Hepatocyte (in vitro differentiated cells): ENCODE measurements around the gene UBR3. TPM values are rescaled to one million over a fixed set of nuclear protein-coding genes. Genes with fewer than 3 reads are reported as not detected.

Experiments used
- DNase-seq: peaks from one replicate; pipeline ENCODE4 v3.0.0-alpha.2; 2016; ENCODE audit warnings: low spot score
- H2AFZ ChIP-seq: fragments of 200-600 bp; sonication (generic); 2 replicates; pipeline ENCODE4 v1.6.0; 2016; ENCODE audit warnings: antibody characterized with exemption, mild to moderate bottlenecking
- H3K27ac ChIP-seq: fragments of 200-600 bp; sonication (generic); 2 replicates; pipeline ENCODE4 v1.5.1; 2016; ENCODE audit warnings: mild to moderate bottlenecking
- H3K27me3 ChIP-seq: fragments of 200-600 bp; sonication (generic); 2 replicates; pipeline ENCODE4 v1.6.1; 2016
- H3K36me3 ChIP-seq: fragments of 200-600 bp; sonication (generic); replicated peaks from 2 replicates; pipeline ENCODE4 v1.5.1; 2016; ENCODE audit warnings: low read depth; ENCODE audit not compliant: insufficient read depth
- H3K4me1 ChIP-seq: fragments of 200-600 bp; sonication (generic); 2 replicates; pipeline ENCODE4 v1.5.1; 2016; ENCODE audit warnings: mild to moderate bottlenecking, moderate library complexity; ENCODE audit not compliant: insufficient read depth
- H3K4me2 ChIP-seq: fragments of 200-600 bp; sonication (generic); 2 replicates; pipeline ENCODE4 v1.6.0; 2016
- H3K4me3 ChIP-seq: fragments of 200-600 bp; sonication (generic); 2 replicates; pipeline ENCODE4 v1.5.1; 2016; ENCODE audit warnings: mild to moderate bottlenecking
- H3K79me2 ChIP-seq: fragments of 200-600 bp; sonication (generic); 2 replicates; pipeline ENCODE4 v1.6.0; 2017; ENCODE audit warnings: mild to moderate bottlenecking
- H3K9me2 ChIP-seq: fragments of 200-600 bp; sonication (generic); replicated peaks from 2 replicates; pipeline ENCODE4 v1.6.0; 2017; ENCODE audit warnings: mild to moderate bottlenecking; ENCODE audit not compliant: insufficient read depth
- H3K9me3 ChIP-seq: fragments of 200-600 bp; sonication (generic); 2 replicates; pipeline ENCODE4 v1.5.1; 2016; ENCODE audit warnings: low read depth, mild to moderate bottlenecking
- H4K20me1 ChIP-seq: fragments of 200-600 bp; sonication (generic); 2 replicates; pipeline ENCODE4 v1.6.0; 2016; ENCODE audit warnings: mild to moderate bottlenecking; ENCODE audit not compliant: insufficient read depth, poor library complexity, severe bottlenecking
- EZH2 ChIP-seq: fragments of 200-600 bp; sonication (generic); IDR thresholded peaks from 2 replicates; pipeline ENCODE4 v1.6.1; 2016; ENCODE audit warnings: antibody characterized with exemption, mild to moderate bottlenecking, borderline replicate concordance
- EZH2phosphoT487 ChIP-seq: fragments of 200-600 bp; sonication (generic); IDR thresholded peaks from one replicate; pipeline ENCODE4 v1.6.1; 2018; ENCODE audit warnings: antibody characterized with exemption, mild to moderate bottlenecking, low read depth, moderate library complexity; ENCODE audit not compliant: unreplicated experiment, severe bottlenecking
- whole genome bisulfite sequencing: methylation state at CpG from one replicate; pipeline ENCODE4 v1.1.6; 2016; ENCODE audit warnings: low lambda C conversion rate; ENCODE audit errors: missing lambda C conversion rate; 5-methylcytosine and 5-hydroxymethylcytosine counted together
- polyA plus RNA-seq: library from polyadenylated mRNA; unstranded; fragments of >200 nt; fragmentation: Nextera tagmentation; extraction: Ambion mirVana; gene quantifications from 2 replicates; pipeline ENCODE4 v1.2.1, GENCODE V29; 2016
- total RNA-seq: library from RNA; depleted of rRNA; stranded (reverse); fragments of >200 nt; gene quantifications from 2 replicates; pipeline ENCODE4 v1.2.3, GENCODE V29; 2014
- TF ChIP-seq, protein P1 (sequence below): fragments of 200-600 bp; sonication (generic); IDR thresholded peaks from 2 replicates; pipeline ENCODE4 v1.5.1; 2016; ENCODE audit warnings: antibody characterized with exemption, mild to moderate bottlenecking; ENCODE audit not compliant: poor library complexity

Gene UBR3
- total and polyA plus RNA-seq, 2 experiments from 2014 or later: 10.1 to 40.4 TPM

DNA sequence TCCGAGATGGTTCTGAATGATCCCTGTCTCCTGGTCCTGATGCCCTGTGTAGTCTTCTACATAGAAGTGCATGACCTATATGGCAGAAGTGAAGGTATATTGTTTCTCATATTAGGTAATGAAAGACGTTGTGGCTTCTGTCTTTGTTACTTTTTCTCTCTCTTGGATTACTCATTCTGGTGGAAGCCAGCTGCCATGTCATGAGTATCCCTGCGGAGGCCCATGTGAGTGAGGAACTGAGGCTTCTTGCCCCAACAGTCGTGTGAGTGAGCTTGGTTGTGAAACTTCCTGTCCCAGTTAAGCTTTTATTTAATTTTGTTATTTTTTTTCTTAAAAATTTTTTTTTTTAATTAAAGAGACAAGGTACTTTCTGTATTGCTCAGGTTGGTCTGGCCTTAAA, 134.7 kb downstream of the UBR3 start:
- no peak for TF ChIP-seq EZH2
- no peak for TF ChIP-seq EZH2phosphoT487
- TF ChIP-seq, protein P1, sequence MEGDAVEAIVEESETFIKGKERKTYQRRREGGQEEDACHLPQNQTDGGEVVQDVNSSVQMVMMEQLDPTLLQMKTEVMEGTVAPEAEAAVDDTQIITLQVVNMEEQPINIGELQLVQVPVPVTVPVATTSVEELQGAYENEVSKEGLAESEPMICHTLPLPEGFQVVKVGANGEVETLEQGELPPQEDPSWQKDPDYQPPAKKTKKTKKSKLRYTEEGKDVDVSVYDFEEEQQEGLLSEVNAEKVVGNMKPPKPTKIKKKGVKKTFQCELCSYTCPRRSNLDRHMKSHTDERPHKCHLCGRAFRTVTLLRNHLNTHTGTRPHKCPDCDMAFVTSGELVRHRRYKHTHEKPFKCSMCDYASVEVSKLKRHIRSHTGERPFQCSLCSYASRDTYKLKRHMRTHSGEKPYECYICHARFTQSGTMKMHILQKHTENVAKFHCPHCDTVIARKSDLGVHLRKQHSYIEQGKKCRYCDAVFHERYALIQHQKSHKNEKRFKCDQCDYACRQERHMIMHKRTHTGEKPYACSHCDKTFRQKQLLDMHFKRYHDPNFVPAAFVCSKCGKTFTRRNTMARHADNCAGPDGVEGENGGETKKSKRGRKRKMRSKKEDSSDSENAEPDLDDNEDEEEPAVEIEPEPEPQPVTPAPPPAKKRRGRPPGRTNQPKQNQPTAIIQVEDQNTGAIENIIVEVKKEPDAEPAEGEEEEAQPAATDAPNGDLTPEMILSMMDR: no peak
- no peak overlapping the region for H2AFZ ChIP-seq
- H3K27ac ChIP-seq: no peak overlapping the region
- no peak for DNase-seq
- H3K4me2 ChIP-seq: no peak overlapping the region
- H3K9me3 ChIP-seq: no peaks in the 10 kb centered on the region
- no peaks in the 10 kb centered on the region for H3K27me3 ChIP-seq
- peaks cover 5% of the 10 kb centered on the region for H3K4me1 ChIP-seq
- H3K4me3 ChIP-seq: no peak overlapping the region
- H4K20me1 ChIP-seq: no peaks in the 10 kb centered on the region
- 89% methylated on average over 4 of the region's 4 CpGs for WGBS
- no peaks in the 10 kb centered on the region for H3K79me2 ChIP-seq
- H3K36me3 ChIP-seq: no peaks in the 10 kb centered on the region
- no peaks in the 10 kb centered on the region for H3K9me2 ChIP-seq

DNA sequence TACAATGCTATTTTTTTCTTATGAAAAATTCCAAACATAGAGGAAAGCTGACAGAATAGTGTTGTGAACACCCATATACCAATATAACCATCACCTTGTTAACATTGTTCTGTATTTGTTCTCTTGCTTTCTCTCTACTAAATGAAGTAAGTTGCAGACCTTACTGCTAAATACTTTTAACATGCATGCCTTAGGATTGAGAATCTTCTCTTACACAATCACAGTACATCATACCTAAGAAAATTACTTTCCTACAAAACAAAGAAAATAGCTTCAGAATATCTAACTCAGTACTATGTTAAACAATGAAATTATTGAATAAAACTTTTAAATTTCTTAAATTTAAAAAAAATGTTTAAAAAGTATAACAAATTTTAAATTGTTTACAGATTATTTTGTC, 136.5 kb downstream of the UBR3 start:
- Histone ChIP-seq H3K36me3 (no peaks in the 10 kb centered on the region), H3K4me1 (peaks cover 5% of the 10 kb centered on the region), H3K4me2 (no peak overlapping the region), H3K79me2 (no peaks in the 10 kb centered on the region), H3K9me2 (no peaks in the 10 kb centered on the region), H3K9me3 (no peaks in the 10 kb centered on the region), H3K27me3 (no peaks in the 10 kb centered on the region), H3K4me3 (no peak overlapping the region), H4K20me1 (no peaks in the 10 kb centered on the region), H2AFZ (no peak overlapping the region), H3K27ac (no peak overlapping the region)
- TF ChIP-seq EZH2 (no peak), EZH2phosphoT487 (no peak)
- TF ChIP-seq, protein P1: no peak
- DNase-seq: no peak

DNA sequence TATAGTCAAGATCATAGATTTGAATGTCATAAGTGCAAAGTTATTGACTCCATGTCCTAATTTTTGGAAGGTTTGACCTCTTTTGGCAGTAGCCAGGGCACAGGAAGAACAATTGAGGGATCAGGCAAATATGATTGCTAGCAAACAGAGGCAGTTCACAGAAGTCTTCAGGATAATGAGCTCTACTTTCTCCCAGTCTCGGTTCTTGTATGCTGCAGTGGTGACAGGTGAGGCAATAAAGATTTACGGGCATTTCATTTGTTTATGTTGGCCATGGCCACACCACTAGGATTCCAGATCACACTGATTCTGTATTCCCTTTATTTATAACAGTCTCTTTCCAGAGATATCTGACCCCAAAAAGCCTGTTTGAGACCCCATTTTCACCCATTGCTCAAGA, 137.5 kb downstream of the UBR3 start:
- H3K36me3 ChIP-seq: peaks cover 3% of the 10 kb centered on the region
- no peaks in the 10 kb centered on the region for H3K79me2 ChIP-seq

More for the DNA sequence above, 137.5 kb downstream of the UBR3 start:
- Histone ChIP-seq H3K4me3 (no peak overlapping the region), H3K27me3 (no peaks in the 10 kb centered on the region), H3K9me3 (no peaks in the 10 kb centered on the region), H2AFZ (no peak overlapping the region), H4K20me1 (no peaks in the 10 kb centered on the region), H3K9me2 (no peaks in the 10 kb centered on the region), H3K27ac (no peak overlapping the region), H3K4me1 (peaks cover 5% of the 10 kb centered on the region), H3K4me2 (no peak overlapping the region)
- TF ChIP-seq, protein P1: no peak
- TF ChIP-seq EZH2phosphoT487: no peak
- no peak for TF ChIP-seq EZH2
- 31% methylated on average over 2 of the region's 2 CpGs for WGBS
- no peak for DNase-seq
